Trophoblast cell (in vitro differentiated cells and primary cell): ENCODE data around the gene CUX1.

ENCODE experiments used
- DNase-seq, 2 donors: peaks; one replicate each; pipeline ENCODE4 v3.0.0-alpha.2; 2016
- H2AFZ ChIP-seq: 2 replicates; pipeline ENCODE4 v1.6.1; 2013; ENCODE audit warnings: low read length, moderate library complexity, mild to moderate bottlenecking; ENCODE audit not compliant: insufficient read depth, poor library complexity
- H2AK5ac ChIP-seq: 2 replicates; pipeline ENCODE4 v1.6.1; 2013; ENCODE audit warnings: mild to moderate bottlenecking, low read length
- H2BK120ac ChIP-seq: 2 replicates; pipeline ENCODE4 v1.6.1; 2013; ENCODE audit warnings: low read length, mild to moderate bottlenecking, moderate library complexity; ENCODE audit not compliant: insufficient read depth, poor library complexity
- H2BK12ac ChIP-seq: 2 replicates; pipeline ENCODE4 v1.6.1; 2013; ENCODE audit warnings: mild to moderate bottlenecking, low read length, moderate library complexity
- H2BK5ac ChIP-seq: 2 replicates; pipeline ENCODE4 v1.6.1; 2013; ENCODE audit warnings: low read length, low read depth, moderate library complexity, mild to moderate bottlenecking; ENCODE audit not compliant: poor library complexity
- H3K14ac ChIP-seq: 2 replicates; pipeline ENCODE4 v1.6.1; 2013; ENCODE audit warnings: mild to moderate bottlenecking, low read length
- H3K18ac ChIP-seq: 2 replicates; pipeline ENCODE4 v1.6.1; 2013; ENCODE audit warnings: mild to moderate bottlenecking, low read length
- H3K23ac ChIP-seq: 2 replicates; pipeline ENCODE4 v1.6.1; 2013; ENCODE audit warnings: low read length
- H3K27ac ChIP-seq: 2 replicates; pipeline ENCODE4 v1.5.1; 2013; ENCODE audit warnings: low read depth, mild to moderate bottlenecking, inconsistent platforms, low read length, moderate library complexity
- H3K27me3 ChIP-seq: 2 replicates; pipeline ENCODE4 v1.6.1; 2013; ENCODE audit warnings: inconsistent platforms, mild to moderate bottlenecking, low read length, moderate library complexity; ENCODE audit not compliant: insufficient read depth
- H3K36me3 ChIP-seq, 2 experiments: 1 replicate in 1 of 2; 2 replicates in 1 of 2; pipeline ENCODE4 v1.6.1; 2013; ENCODE audit warnings: low read length in 2 of 2, mild to moderate bottlenecking in 2 of 2, moderate library complexity in 1 of 2; ENCODE audit not compliant: insufficient read depth in 2 of 2, control insufficient read depth in 1 of 2
- H3K4ac ChIP-seq: 2 replicates; pipeline ENCODE4 v1.6.1; 2013; ENCODE audit warnings: low read depth, mild to moderate bottlenecking, low read length, moderate library complexity
- H3K4me1 ChIP-seq, 2 experiments: 1 replicate in 1 of 2; 2 replicates in 1 of 2; pipeline ENCODE4 v1.6.1; 2013; ENCODE audit warnings: low read length in 2 of 2, mild to moderate bottlenecking in 2 of 2, moderate library complexity in 1 of 2; ENCODE audit not compliant: insufficient read depth in 2 of 2, control insufficient read depth in 1 of 2
- H3K4me2 ChIP-seq: 2 replicates; pipeline ENCODE4 v1.6.1; 2013; ENCODE audit warnings: inconsistent platforms, mild to moderate bottlenecking, low read length, moderate library complexity
- H3K4me3 ChIP-seq: 2 replicates; pipeline ENCODE4 v1.5.1; 2013; ENCODE audit warnings: mild to moderate bottlenecking, low read depth, low read length, inconsistent platforms
- H3K79me1 ChIP-seq: one replicate; pipeline ENCODE4 v1.6.1; 2013; ENCODE audit warnings: low read length
- H3K79me2 ChIP-seq: 2 replicates; pipeline ENCODE4 v1.6.1; 2013; ENCODE audit warnings: low read length, mild to moderate bottlenecking; ENCODE audit not compliant: control insufficient read depth, insufficient read depth, poor library complexity
- H3K9ac ChIP-seq: 2 replicates; pipeline ENCODE4 v1.6.1; 2013; ENCODE audit warnings: mild to moderate bottlenecking, low read length
- H3K9me3 ChIP-seq: 2 replicates; pipeline ENCODE4 v1.6.1; 2013; ENCODE audit warnings: low read depth, mild to moderate bottlenecking, control low read depth, inconsistent platforms, low read length; ENCODE audit not compliant: insufficient read depth
- H4K12ac ChIP-seq: 2 replicates; pipeline ENCODE4 v1.6.1; 2013; ENCODE audit warnings: low read depth, mild to moderate bottlenecking, low read length, moderate library complexity
- H4K8ac ChIP-seq: 2 replicates; pipeline ENCODE4 v1.6.1; 2013; ENCODE audit warnings: low read depth, mild to moderate bottlenecking, low read length, moderate library complexity
- H4K91ac ChIP-seq: one replicate; pipeline ENCODE4 v1.6.1; 2013; ENCODE audit warnings: low read depth, mild to moderate bottlenecking, low read length, moderate library complexity
- WGBS: extraction: QIAGEN DNeasy Blood & Tissue Kit; methylation state at CpG from one replicate; pipeline ENCODE4 v1.1.7; 2013; ENCODE audit warnings: missing lambda C conversion rate; ENCODE audit not compliant: insufficient read length, insufficient coverage; ENCODE audit errors: extremely low coverage; 5-methylcytosine and 5-hydroxymethylcytosine counted together

The CUX1 gene

DNA sequence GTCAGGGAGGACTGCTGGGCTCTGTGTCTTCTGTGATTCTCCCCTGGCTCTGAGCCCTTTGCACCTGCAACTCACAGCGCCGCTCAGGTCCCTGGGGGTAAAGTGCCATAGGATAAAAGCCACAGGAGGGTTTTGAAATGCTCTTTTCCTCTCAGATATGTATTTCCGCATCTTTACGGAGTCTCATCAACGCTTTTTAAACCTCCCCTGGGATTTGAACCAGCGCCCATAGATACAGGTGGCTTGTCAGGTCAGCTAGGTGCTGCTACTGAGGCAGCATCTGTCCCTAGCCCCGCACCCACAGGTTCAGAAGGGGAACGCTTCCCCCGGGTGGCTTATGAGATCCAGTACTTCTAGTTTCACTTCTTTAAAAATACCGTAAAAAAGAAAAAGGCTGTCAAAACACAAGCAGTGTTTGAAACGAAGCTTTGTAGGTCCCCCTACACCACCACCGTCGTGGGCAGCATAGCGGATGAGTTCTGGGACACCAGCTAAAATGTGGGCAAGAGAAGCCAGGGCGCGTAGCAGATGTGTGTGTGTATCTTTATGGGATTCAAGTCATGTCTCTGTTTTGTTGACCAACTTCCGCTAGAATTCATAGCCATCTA is 173.5 kb downstream of the CUX1 start:
- Histone ChIP-seq H3K14ac (no peak overlapping the region), H3K79me2 (peaks cover 4% of the 10 kb centered on the region), H3K4ac (no peak overlapping the region), H3K27me3 (no peaks in the 10 kb centered on the region), H3K4me1 (peaks cover 17 to 19% of the 10 kb centered on the region in 2 experiments), H3K18ac (no peak overlapping the region), H2BK120ac (no peak overlapping the region), H3K79me1 (peaks cover 9% of the 10 kb centered on the region), H4K91ac (no peak overlapping the region), H3K4me3 (no peak overlapping the region), H3K23ac (no peak overlapping the region), H3K4me2 (no peak overlapping the region), H3K27ac (no peak overlapping the region), H3K9ac (no peak overlapping the region), H2BK5ac (no peak overlapping the region), H4K8ac (no peak overlapping the region), H2BK12ac (no peak overlapping the region), H3K36me3 (no peaks in the 10 kb centered on the region), H3K9me3 (peaks cover 2% of the 10 kb centered on the region), H4K12ac (no peak overlapping the region), H2AFZ (no peak overlapping the region), H2AK5ac (no peak overlapping the region)
- WGBS, result no CpG with 5 or more reads among the region's 17 CpGs
- no peak for DNase-seq

DNA sequence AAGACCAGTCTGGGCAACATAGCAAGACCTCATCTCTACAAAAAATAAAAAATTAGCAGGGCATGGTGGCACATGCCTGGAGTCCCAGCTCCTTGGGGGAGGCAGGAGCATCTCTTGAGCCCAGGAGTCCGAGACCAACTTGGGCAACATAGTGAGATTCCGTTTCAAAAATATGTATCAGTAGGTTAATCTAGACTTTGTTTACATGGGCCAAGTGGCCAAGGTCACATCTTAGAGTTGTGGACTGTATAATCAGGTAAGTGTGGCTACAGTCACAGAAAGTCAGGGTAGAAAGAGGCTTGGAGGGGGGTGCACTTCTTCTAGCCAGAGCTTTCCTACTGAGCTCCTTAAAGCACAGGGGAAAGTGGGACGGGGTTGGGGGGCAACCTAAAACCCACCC is 174.4 kb downstream of the CUX1 start:
- H2AFZ ChIP-seq, result no peak overlapping the region
- no peak overlapping the region for H3K4me3 ChIP-seq
- no peak overlapping the region for H3K4me2 ChIP-seq
- H2BK120ac ChIP-seq, result no peak overlapping the region
- no peak for DNase-seq
- no peaks in the 10 kb centered on the region for H3K36me3 ChIP-seq
- no peak overlapping the region for H4K12ac ChIP-seq
- H4K91ac ChIP-seq, result no peak overlapping the region
- H4K8ac ChIP-seq, result no peak overlapping the region
- H3K4me1 ChIP-seq, result peaks cover 11 to 12% of the 10 kb centered on the region in 2 experiments
- peaks cover 1% of the 10 kb centered on the region for H3K9me3 ChIP-seq
- no peak overlapping the region for H3K18ac ChIP-seq
- H3K79me1 ChIP-seq, result peaks cover 4% of the 10 kb centered on the region
- H3K23ac ChIP-seq, result no peak overlapping the region
- no peaks in the 10 kb centered on the region for H3K27me3 ChIP-seq
- H3K4ac ChIP-seq, result no peak overlapping the region
- no peak overlapping the region for H2BK12ac ChIP-seq
- no peak overlapping the region for H3K27ac ChIP-seq
- no peak overlapping the region for H2AK5ac ChIP-seq
- no peak overlapping the region for H3K14ac ChIP-seq
- H3K9ac ChIP-seq, result no peak overlapping the region
- no CpG with 5 or more reads among the region's 3 CpGs for WGBS
- H2BK5ac ChIP-seq, result no peak overlapping the region
- H3K79me2 ChIP-seq, result peaks cover 1% of the 10 kb centered on the region

DNA sequence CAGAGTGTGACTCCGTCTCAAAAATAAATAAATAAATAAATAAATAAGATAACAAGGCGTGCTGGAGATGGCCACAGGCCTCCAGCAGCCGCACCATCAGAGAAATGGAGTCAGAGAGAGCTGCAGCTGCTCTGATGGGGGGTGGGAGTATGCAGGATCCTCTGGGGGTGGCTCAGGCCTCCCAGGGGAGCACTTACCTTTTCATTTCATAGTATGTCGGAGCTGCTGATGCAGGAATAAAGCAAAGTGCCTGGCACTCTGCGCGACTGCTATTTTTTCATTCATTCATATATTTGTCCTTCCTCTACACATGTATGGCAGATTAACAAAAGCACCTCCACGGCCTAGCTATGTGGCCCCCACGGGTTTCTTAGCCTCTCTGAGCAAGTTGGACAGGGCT is 175.9 kb downstream of the CUX1 start:
- no CpG with 5 or more reads among the region's 8 CpGs for WGBS
- Histone ChIP-seq H3K4me2 (no peak overlapping the region), H3K27ac (no peak overlapping the region), H4K91ac (no peak overlapping the region), H3K79me1 (peaks cover under 1% of the 10 kb centered on the region), H2BK5ac (no peak overlapping the region), H3K23ac (no peak overlapping the region), H3K36me3 (no peaks in the 10 kb centered on the region), H3K14ac (no peak overlapping the region), H3K9me3 (peaks cover 3% of the 10 kb centered on the region), H3K27me3 (no peaks in the 10 kb centered on the region), H2AK5ac (no peak overlapping the region), H3K4me3 (no peak overlapping the region), H2BK120ac (no peak overlapping the region), H3K4me1 (peaks cover 5 to 7% of the 10 kb centered on the region in 2 experiments), H3K18ac (no peak overlapping the region), H3K79me2 (no peaks in the 10 kb centered on the region), H2AFZ (no peak overlapping the region), H4K8ac (no peak overlapping the region), H3K4ac (no peak overlapping the region), H4K12ac (no peak overlapping the region), H2BK12ac (no peak overlapping the region), H3K9ac (no peak overlapping the region)
- DNase-seq, result no peak

- Histone ChIP-seq H3K27ac (no peak overlapping the region), H4K8ac (no peak overlapping the region), H3K23ac (no peak overlapping the region), H3K4me3 (no peak overlapping the region), H3K4ac (no peak overlapping the region), H2BK5ac (no peak overlapping the region), H4K91ac (no peak overlapping the region), H2BK120ac (no peak overlapping the region), H4K12ac (no peak overlapping the region), H3K4me2 (no peak overlapping the region), H3K14ac (no peak overlapping the region), H3K79me1 (no peaks in the 10 kb centered on the region), H3K36me3 (no peaks in the 10 kb centered on the region), H3K27me3 (no peaks in the 10 kb centered on the region), H3K9me3 (peaks cover 3% of the 10 kb centered on the region), H2AK5ac (no peak overlapping the region), H2BK12ac (no peak overlapping the region), H3K9ac (no peak overlapping the region), H3K18ac (no peak overlapping the region), H3K79me2 (no peaks in the 10 kb centered on the region), H2AFZ (no peak overlapping the region), H3K4me1 (peaks cover 12 to 14% of the 10 kb centered on the region in 2 experiments)
- no CpG with 5 or more reads among the region's 5 CpGs for WGBS
- no peak for DNase-seq
Observed at GRCh38 chr7:101995121-101995520, 177.7 kb downstream of the CUX1 start.
